Panc1 (cell line): ENCODE data around the gene SLC17A7. TPM values are rescaled to one million over a fixed set of nuclear protein-coding genes. Genes with fewer than 3 reads are reported as not detected.

Source experiments
- ATAC-seq: fragments of 200-7000 bp; cut with Tn5 transposase; 2 replicates; pipeline ENCODE4 v1.9.1; 2020; ENCODE audit warnings: mild to moderate bottlenecking, moderate library complexity
- BruUV-seq: library from RNA; stranded (reverse); fragments of 400-500 nt; replicated peaks from 2 replicates; lab custom pipeline; 2021; lab: Mats Ljungman, UMichigan
- CTCF ChIA-PET: fragments of 300-600 bp; sonication (Branson Sonifier 250); formaldehyde crosslinking; loops from one replicate; lab custom pipeline; 2022; ENCODE audit warnings: antibody characterized with exemption; lab: Charles Lee
- POLR2A ChIA-PET: fragments of 300-600 bp; sonication (Branson Sonifier 250); formaldehyde crosslinking; loops from one replicate; lab custom pipeline; 2022; ENCODE audit warnings: antibody characterized with exemption; lab: Charles Lee
- DNase-seq: peaks from one replicate; pipeline ENCODE4 v3.0.0-alpha.2; 2010; ENCODE audit warnings: low read depth, low spot score
- H3K27ac ChIP-seq: 2 replicates; pipeline ENCODE4 v1.5.1; 2011; ENCODE audit warnings: mild to moderate bottlenecking, low read length, inconsistent platforms
- H3K27me3 ChIP-seq: fragments of 200-500 bp; sonication (Bioruptor generic); 2 replicates; pipeline ENCODE4 v1.6.0; 2014; ENCODE audit warnings: low read length, inconsistent platforms; ENCODE audit not compliant: control insufficient read depth, insufficient read depth
- H3K36me3 ChIP-seq: fragments of 200-500 bp; sonication (Bioruptor generic); 2 replicates; pipeline ENCODE4 v1.5.1; 2014; ENCODE audit warnings: inconsistent platforms, mild to moderate bottlenecking, low read length, moderate library complexity; ENCODE audit not compliant: control insufficient read depth, insufficient read depth
- H3K4me1 ChIP-seq: 2 replicates; pipeline ENCODE4 v1.5.1; 2011; ENCODE audit warnings: inconsistent platforms, mild to moderate bottlenecking, low read length, moderate library complexity; ENCODE audit not compliant: control insufficient read depth, insufficient read depth
- H3K4me3 ChIP-seq, 2 experiments: 2 replicates each; pipeline ENCODE4 v1.5.1; 2011 to 2012; ENCODE audit warnings: low read depth in 2 of 2, low read length in 2 of 2, mild to moderate bottlenecking in 2 of 2, inconsistent platforms in 1 of 2, moderate library complexity in 1 of 2
- H3K9me3 ChIP-seq: fragments of 200-500 bp; sonication (Bioruptor generic); 2 replicates; pipeline ENCODE4 v1.5.1; 2014; ENCODE audit warnings: low read depth, mild to moderate bottlenecking, inconsistent platforms, low read length, moderate library complexity; ENCODE audit not compliant: control insufficient read depth, insufficient read depth
- CTCF ChIP-seq: fragments of 450-650 bp; IDR thresholded peaks from 2 replicates; pipeline ENCODE4 v1.5.1; 2017; ENCODE audit warnings: mild to moderate bottlenecking
- POLR2AphosphoS5 ChIP-seq: IDR thresholded peaks from 2 replicates; pipeline ENCODE4 v1.6.1; 2012; ENCODE audit warnings: mild to moderate bottlenecking, low read depth, low read length, moderate library complexity
- REST ChIP-seq, 2 experiments: IDR thresholded peaks; 2 replicates each; pipeline ENCODE4 v1.6.1; 2011 to 2012; ENCODE audit warnings: low read depth in 2 of 2, control low read depth in 1 of 2, low read length in 1 of 2, mild to moderate bottlenecking in 1 of 2, moderate library complexity in 1 of 2; ENCODE audit not compliant: insufficient read depth in 1 of 2
- SIN3A ChIP-seq: IDR thresholded peaks from 2 replicates; pipeline ENCODE4 v1.6.1; 2012; ENCODE audit warnings: low read depth, mild to moderate bottlenecking, low read length, moderate library complexity, borderline replicate concordance; ENCODE audit not compliant: insufficient read depth
- TCF7L2 ChIP-seq: IDR thresholded peaks from 2 replicates; pipeline ENCODE4 v1.6.1; 2011; ENCODE audit warnings: mild to moderate bottlenecking, low read depth, low read length, inconsistent platforms
- in situ Hi-C: cut with HindIII; loops from 2 replicates; pipeline ENCODE4 v1.10.0; 2016; ENCODE audit warnings: low sequenced_read_pairs, low pct_unique_long_range_greater_than_20kb
- intact Hi-C: fragments of 100-400 bp; cut with micrococcal nuclease; formaldehyde crosslinking; loops from one replicate; pipeline ENCODE4 v1.10.0; 2022; ENCODE audit not compliant: unreplicated experiment
- total RNA-seq: library from RNA; stranded (reverse); gene quantifications from one replicate; pipeline ENCODE4 v1.2.1, GENCODE V29; 2021; ENCODE audit not compliant: unreplicated experiment

Gene SLC17A7
- total RNA-seq, 1 experiment from 2014 or later: 1.2 TPM

GRCh38 chr19:49417088-49417487, 24.2 kb downstream of the SLC17A7 start:
- ChIA-PET CTCF (no interaction called here), POLR2A (no interaction called here)
- ATAC-seq (no peak), DNase-seq (no peak)
- H3K27me3 ChIP-seq: peaks cover 10% of the 10 kb centered on the region
- no peaks in the 10 kb centered on the region for H3K36me3 ChIP-seq
- intact Hi-C loops (no loop called here), in situ Hi-C loops (no loop called here)
- H3K4me3 ChIP-seq: no peak overlapping the region
- no TSS peak for BruUV-seq
- H3K27ac ChIP-seq: no peak overlapping the region
- H3K4me1 ChIP-seq: no peaks in the 10 kb centered on the region
- no peaks in the 10 kb centered on the region for H3K9me3 ChIP-seq
- TF ChIP-seq TCF7L2 (no peak), CTCF (no peak), SIN3A (no peak)

DNA sequence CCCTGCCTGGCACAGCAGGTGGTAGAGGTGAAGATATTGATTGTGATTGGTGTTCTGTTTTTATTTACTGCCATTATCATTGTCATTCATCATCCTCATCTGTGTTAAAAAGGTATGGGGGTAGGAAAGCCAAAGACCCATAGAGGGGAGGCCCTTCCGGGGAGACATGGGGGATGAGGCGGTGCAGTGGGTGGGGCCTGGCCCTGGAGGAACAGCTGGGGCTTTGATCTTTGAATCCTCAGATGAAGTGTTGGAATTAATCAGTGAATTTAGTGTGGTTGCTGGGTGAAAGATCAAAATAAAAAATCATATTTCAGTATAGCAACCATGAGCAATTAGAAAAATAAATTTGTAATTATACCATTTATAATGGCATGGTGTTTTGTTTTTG, 25.5 kb downstream of the SLC17A7 start:
- in situ Hi-C loops: no loop called here
- no TSS peak for BruUV-seq
- no peaks in the 10 kb centered on the region for H3K36me3 ChIP-seq
- H3K4me3 ChIP-seq: no peak overlapping the region
- TF ChIP-seq REST (IDR thresholded peaks at IDR 0.05; ENCODE audit: insufficient read depth in 1 of 2, low read depth in 2 of 2, low read length in 1 of 2): no peak
- H3K27ac ChIP-seq: no peak overlapping the region
- H3K9me3 ChIP-seq: no peaks in the 10 kb centered on the region
- POLR2A ChIA-PET: no interaction called here
- intact Hi-C loops: no loop called here
- CTCF ChIA-PET: no interaction called here
- no peaks in the 10 kb centered on the region for H3K4me1 ChIP-seq
- no peak for DNase-seq
- no peak for ATAC-seq
- 0 out of 2 replicates have a peak, but pooled peaks cover 2% of the 10 kb centered on the region for H3K27me3 ChIP-seq

DNA sequence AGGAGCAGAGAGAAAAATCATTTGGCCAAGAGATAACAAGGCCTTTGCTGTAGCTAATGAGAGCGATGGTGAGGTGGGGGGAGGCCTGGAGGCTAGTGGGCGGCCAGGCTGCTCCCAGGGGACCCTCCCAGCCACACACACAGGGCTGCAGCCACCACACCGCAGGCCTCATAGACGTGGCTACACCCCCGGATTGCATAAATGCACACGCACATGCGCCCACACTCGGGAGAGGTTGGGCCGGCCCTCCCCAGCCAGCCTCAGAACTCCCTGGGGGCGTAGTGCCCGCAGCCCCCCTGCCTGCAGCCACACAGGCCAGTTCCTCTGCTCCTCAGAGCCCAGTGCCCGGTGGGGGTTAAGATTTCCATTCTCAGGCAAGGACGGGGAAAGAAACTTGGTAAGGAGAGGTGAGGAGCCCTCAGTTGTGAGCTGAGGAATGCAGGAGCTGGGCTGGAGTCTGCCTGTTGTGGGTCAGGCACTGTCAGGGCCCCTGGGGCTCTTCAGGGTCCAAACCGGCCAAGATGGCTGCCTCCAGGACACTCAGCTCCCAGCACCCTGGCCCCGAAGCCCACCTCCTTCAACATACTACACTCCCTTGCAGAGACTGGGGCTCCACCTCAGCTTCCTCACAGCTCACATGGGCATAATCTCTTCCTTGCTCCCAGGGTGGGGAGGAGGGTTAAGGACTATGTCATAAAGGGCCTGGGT, 26.1 kb downstream of the SLC17A7 start:
- intact Hi-C loops: no loop called here
- no peak for TF ChIP-seq SIN3A
- no peak for TF ChIP-seq REST (IDR thresholded peaks at IDR 0.05; ENCODE audit: insufficient read depth in 1 of 2, low read depth in 2 of 2, low read length in 1 of 2)
- TF ChIP-seq POLR2AphosphoS5: no peak
- TF ChIP-seq CTCF: no peak
- TF ChIP-seq TCF7L2: no peak
- no peaks in the 10 kb centered on the region for H3K9me3 ChIP-seq
- CTCF ChIA-PET: no interaction called here
- no peak for ATAC-seq
- no TSS peak for BruUV-seq
- POLR2A ChIA-PET: no interaction called here
- H3K27me3 ChIP-seq: no peaks in the 10 kb centered on the region
- no peak overlapping the region for H3K4me3 ChIP-seq
- in situ Hi-C loops: no loop called here
- no peak for DNase-seq
- no peaks in the 10 kb centered on the region for H3K4me1 ChIP-seq
- H3K27ac ChIP-seq: no peak overlapping the region
- H3K36me3 ChIP-seq: no peaks in the 10 kb centered on the region
